Measurements from ENCODE around the gene VWC2.

VWC2 gene

GRCh38 chr7:49866076-49866735, 92.8 kb downstream of the VWC2 start:
- Histone ChIP-seq H3K9ac (ENCODE audit: low read depth, low read length, poor library complexity, severe bottlenecking) (no peak overlapping the region), H3F3A (ENCODE audit: low read depth) (no peaks in the 10 kb centered on the region), H3K4me3 (ENCODE audit: low read length, poor library complexity, severe bottlenecking) (no peak overlapping the region), H4K20me1 (ENCODE audit: insufficient read depth, low read length, poor library complexity, severe bottlenecking) (no peaks in the 10 kb centered on the region), H3K4me1 (ENCODE audit: insufficient read depth, low read length, poor library complexity, severe bottlenecking) (no peaks in the 10 kb centered on the region), H3K79me2 (ENCODE audit: insufficient read depth, low read length) (no peaks in the 10 kb centered on the region), H3K9me2 (replicated peaks; ENCODE audit: low read depth, low read length) (no peaks in the 10 kb centered on the region), H3K36me3 (ENCODE audit: insufficient read depth, low read length) (no peaks in the 10 kb centered on the region), H3K27me3 (ENCODE audit: insufficient read depth, low read length, poor library complexity, severe bottlenecking) (no peaks in the 10 kb centered on the region), H3K9me3 (ENCODE audit: insufficient read depth, low read depth, low read length) (no peaks in the 10 kb centered on the region), H3K4me2 (ENCODE audit: low read depth, low read length, poor library complexity, severe bottlenecking) (no peak overlapping the region), H2AFZ (ENCODE audit: low read length) (no peak overlapping the region)
- TF ChIP-seq EZH2phosphoT487 (IDR thresholded peaks at IDR 0.05; ENCODE audit: borderline replicate concordance) (no peak), CTCF (conservative IDR thresholded peaks at IDR 0.05; ENCODE audit: low read length) (no peak)

- no peak overlapping the region for H3K9ac ChIP-seq (ENCODE audit: low read depth, low read length, poor library complexity, severe bottlenecking)
- no peak overlapping the region for H2AFZ ChIP-seq (ENCODE audit: low read length)
Measured at GRCh38 chr7:49866910-49867309, 93.5 kb downstream of the VWC2 start.

GRCh38 chr7:49873420-49873819, 100.0 kb downstream of the VWC2 start:
- Histone ChIP-seq H2AFZ (ENCODE audit: low read length) (no peak overlapping the region), H3K4me3 (ENCODE audit: low read length, poor library complexity, severe bottlenecking) (no peak overlapping the region), H3K27me3 (ENCODE audit: insufficient read depth, low read length, poor library complexity, severe bottlenecking) (no peaks in the 10 kb centered on the region), H3K9ac (ENCODE audit: low read depth, low read length, poor library complexity, severe bottlenecking) (no peak overlapping the region), H3K9me2 (replicated peaks; ENCODE audit: low read depth, low read length) (no peaks in the 10 kb centered on the region), H3K4me1 (ENCODE audit: insufficient read depth, low read length, poor library complexity, severe bottlenecking) (no peaks in the 10 kb centered on the region), H3K79me2 (ENCODE audit: insufficient read depth, low read length) (no peaks in the 10 kb centered on the region), H3K36me3 (ENCODE audit: insufficient read depth, low read length) (no peaks in the 10 kb centered on the region), H4K20me1 (ENCODE audit: insufficient read depth, low read length, poor library complexity, severe bottlenecking) (no peaks in the 10 kb centered on the region), H3F3A (ENCODE audit: low read depth) (no peaks in the 10 kb centered on the region), H3K9me3 (ENCODE audit: insufficient read depth, low read depth, low read length) (no peaks in the 10 kb centered on the region), H3K4me2 (ENCODE audit: low read depth, low read length, poor library complexity, severe bottlenecking) (no peak overlapping the region)
- TF ChIP-seq CTCF (conservative IDR thresholded peaks at IDR 0.05; ENCODE audit: low read length) = no peak
- no peak for TF ChIP-seq EZH2phosphoT487 (IDR thresholded peaks at IDR 0.05; ENCODE audit: borderline replicate concordance)

More at GRCh38 chr7:49866910-49867309, 93.5 kb downstream of the VWC2 start:
- no peak overlapping the region for H3K4me3 ChIP-seq (ENCODE audit: low read length, poor library complexity, severe bottlenecking)
- no peaks in the 10 kb centered on the region for H3K9me2 ChIP-seq (replicated peaks; ENCODE audit: low read depth, low read length)
- no peaks in the 10 kb centered on the region for H3K4me1 ChIP-seq (ENCODE audit: insufficient read depth, low read length, poor library complexity, severe bottlenecking)
- no peaks in the 10 kb centered on the region for H4K20me1 ChIP-seq (ENCODE audit: insufficient read depth, low read length, poor library complexity, severe bottlenecking)
- no peaks in the 10 kb centered on the region for H3K36me3 ChIP-seq (ENCODE audit: insufficient read depth, low read length)
- TF ChIP-seq EZH2phosphoT487 (IDR thresholded peaks at IDR 0.05; ENCODE audit: borderline replicate concordance) (no peak), CTCF (conservative IDR thresholded peaks at IDR 0.05; ENCODE audit: low read length) (no peak)
- H3K27me3 ChIP-seq (ENCODE audit: insufficient read depth, low read length, poor library complexity, severe bottlenecking) = no peaks in the 10 kb centered on the region
- H3K79me2 ChIP-seq (ENCODE audit: insufficient read depth, low read length) = no peaks in the 10 kb centered on the region
- no peaks in the 10 kb centered on the region for H3F3A ChIP-seq (ENCODE audit: low read depth)
- no peak overlapping the region for H3K4me2 ChIP-seq (ENCODE audit: low read depth, low read length, poor library complexity, severe bottlenecking)
- H3K9me3 ChIP-seq (ENCODE audit: insufficient read depth, low read depth, low read length) = no peaks in the 10 kb centered on the region
